A673 (cell line): Measurements from ENCODE around the gene GRIK4.

Source experiments
- EZH2 ChIP-seq: fragments of 200-600 bp; sonication (generic); IDR thresholded peaks from 2 replicates; pipeline ENCODE4 v1.6.1; 2017; ENCODE audit warnings: borderline replicate concordance, low read depth, mild to moderate bottlenecking, mixed read lengths, antibody characterized with exemption, low read length; ENCODE audit not compliant: poor library complexity, severe bottlenecking
- TF ChIP-seq, protein P1 (sequence below): fragments of 300-800, 200-600 bp; sonication (generic); conservative IDR thresholded peaks from 2 replicates; pipeline ENCODE4 v1.5.1; 2017; ENCODE audit warnings: low read depth, mild to moderate bottlenecking, antibody characterized with exemption, low read length, moderate library complexity, mixed read lengths

DNA sequence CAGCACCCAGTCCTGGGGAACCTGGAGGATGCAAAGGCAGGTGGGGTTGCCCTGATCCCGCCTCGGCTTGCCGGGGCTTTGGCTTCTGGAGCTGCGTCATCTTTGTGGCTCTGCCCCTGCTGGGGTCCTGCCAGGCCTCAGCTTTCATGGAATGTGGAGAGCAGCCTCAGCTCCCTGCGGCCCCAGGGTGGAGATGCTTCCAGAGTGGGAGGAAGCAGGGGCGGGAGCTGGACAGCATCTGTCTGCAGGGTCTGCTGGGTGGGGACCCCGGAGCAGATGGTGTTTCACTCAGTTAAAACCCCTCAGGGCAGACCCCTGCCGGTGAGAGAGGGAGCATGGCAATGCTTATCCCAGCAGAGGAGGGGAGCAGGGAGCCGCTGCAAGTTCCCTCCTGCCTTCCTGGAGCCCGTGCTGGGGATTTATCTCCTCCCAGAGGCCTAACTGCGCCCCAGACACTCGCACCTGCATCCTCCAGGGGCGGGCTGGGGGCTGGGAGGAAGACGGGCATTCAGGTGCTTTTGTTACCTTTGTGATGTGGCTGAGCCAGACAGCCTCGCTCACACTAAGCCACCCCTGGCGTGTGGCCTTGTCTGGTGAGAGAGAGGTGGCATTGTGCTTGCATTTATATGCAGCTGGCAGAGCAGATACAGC, 15.7 kb downstream of the GRIK4 start:
- TF ChIP-seq, protein P1, sequence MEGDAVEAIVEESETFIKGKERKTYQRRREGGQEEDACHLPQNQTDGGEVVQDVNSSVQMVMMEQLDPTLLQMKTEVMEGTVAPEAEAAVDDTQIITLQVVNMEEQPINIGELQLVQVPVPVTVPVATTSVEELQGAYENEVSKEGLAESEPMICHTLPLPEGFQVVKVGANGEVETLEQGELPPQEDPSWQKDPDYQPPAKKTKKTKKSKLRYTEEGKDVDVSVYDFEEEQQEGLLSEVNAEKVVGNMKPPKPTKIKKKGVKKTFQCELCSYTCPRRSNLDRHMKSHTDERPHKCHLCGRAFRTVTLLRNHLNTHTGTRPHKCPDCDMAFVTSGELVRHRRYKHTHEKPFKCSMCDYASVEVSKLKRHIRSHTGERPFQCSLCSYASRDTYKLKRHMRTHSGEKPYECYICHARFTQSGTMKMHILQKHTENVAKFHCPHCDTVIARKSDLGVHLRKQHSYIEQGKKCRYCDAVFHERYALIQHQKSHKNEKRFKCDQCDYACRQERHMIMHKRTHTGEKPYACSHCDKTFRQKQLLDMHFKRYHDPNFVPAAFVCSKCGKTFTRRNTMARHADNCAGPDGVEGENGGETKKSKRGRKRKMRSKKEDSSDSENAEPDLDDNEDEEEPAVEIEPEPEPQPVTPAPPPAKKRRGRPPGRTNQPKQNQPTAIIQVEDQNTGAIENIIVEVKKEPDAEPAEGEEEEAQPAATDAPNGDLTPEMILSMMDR, result no peak
- no peak for TF ChIP-seq EZH2
